ENCODE data around the gene ATP9B.

DNA sequence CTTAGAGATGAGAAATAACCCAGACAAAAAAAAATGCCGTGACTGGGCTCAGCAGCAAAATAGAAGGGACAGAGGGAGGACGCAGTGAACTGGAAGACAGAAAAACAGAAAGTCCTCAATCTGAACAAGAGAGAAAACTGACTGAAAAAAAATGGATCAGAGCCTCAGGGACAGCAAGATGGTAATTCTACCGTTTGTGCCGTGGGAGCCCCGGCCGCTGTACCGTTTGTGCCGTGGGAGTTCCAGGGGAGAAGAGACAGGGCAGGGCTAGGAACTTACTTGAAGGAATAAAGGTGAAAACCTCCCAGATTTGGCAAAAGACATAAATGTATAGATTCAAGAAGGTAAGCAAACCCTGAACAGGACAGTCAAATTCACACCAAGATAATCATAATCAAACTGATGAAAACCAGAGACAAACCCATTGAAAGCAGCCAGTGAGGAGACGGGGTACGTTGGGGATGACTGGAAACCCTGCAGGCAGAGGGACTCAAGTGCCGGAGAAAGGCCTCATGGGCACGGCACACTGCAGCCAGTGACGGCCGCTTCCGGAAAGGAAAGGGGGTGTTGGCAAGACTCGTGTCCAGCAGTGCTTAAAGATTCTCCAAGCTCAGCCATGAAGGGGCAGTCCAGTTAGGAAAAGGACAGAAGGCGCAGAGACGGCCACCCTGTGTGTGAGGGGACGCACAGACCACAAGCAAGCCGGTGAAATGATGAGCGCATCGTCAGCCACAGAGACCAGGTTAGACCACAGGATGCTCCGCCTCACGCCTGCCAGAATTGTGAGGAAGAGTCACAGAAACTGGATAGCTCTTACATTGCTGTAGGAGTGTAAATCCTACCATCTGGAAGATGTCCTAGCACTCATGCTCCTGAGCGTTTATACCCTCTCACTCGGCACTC, 286.5 kb downstream of the ATP9B start:
- TF ChIP-seq, protein P1, sequence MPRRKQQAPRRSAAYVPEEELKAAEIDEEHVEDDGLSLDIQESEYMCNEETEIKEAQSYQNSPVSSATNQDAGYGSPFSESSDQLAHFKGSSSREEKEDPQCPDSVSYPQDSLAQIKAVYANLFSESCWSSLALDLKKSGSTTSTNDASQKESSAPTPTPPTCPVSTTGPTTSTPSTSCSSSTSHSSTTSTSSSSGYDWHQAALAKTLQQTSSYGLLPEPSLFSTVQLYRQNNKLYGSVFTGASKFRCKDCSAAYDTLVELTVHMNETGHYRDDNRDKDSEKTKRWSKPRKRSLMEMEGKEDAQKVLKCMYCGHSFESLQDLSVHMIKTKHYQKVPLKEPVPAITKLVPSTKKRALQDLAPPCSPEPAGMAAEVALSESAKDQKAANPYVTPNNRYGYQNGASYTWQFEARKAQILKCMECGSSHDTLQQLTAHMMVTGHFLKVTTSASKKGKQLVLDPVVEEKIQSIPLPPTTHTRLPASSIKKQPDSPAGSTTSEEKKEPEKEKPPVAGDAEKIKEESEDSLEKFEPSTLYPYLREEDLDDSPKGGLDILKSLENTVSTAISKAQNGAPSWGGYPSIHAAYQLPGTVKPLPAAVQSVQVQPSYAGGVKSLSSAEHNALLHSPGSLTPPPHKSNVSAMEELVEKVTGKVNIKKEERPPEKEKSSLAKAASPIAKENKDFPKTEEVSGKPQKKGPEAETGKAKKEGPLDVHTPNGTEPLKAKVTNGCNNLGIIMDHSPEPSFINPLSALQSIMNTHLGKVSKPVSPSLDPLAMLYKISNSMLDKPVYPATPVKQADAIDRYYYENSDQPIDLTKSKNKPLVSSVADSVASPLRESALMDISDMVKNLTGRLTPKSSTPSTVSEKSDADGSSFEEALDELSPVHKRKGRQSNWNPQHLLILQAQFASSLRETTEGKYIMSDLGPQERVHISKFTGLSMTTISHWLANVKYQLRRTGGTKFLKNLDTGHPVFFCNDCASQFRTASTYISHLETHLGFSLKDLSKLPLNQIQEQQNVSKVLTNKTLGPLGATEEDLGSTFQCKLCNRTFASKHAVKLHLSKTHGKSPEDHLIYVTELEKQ (tag by site-specific recombination; IDR thresholded peaks at IDR 0.05; ENCODE audit: borderline replicate concordance) = no peak
- TF ChIP-seq ZBTB8A (tag by site-specific recombination; IDR thresholded peaks at IDR 0.05) (no peak), TCF7L2 (IDR thresholded peaks at IDR 0.05; ENCODE audit: borderline replicate concordance, low read depth, low read length) (no peak), ZNF202 (tag by site-specific recombination; IDR thresholded peaks at IDR 0.05; ENCODE audit: borderline replicate concordance) (no peak), ZNF175 (tag by site-specific recombination; IDR thresholded peaks at IDR 0.05) (no peak), SALL2 (tag by site-specific recombination; IDR thresholded peaks at IDR 0.05; ENCODE audit: borderline replicate concordance) (no peak), ZNF792 (tag by site-specific recombination; IDR thresholded peaks at IDR 0.05) (no peak), ZNF341 (tag by site-specific recombination; IDR thresholded peaks at IDR 0.05; ENCODE audit: low read depth) (no peak), ZNF785 (tag by site-specific recombination; IDR thresholded peaks at IDR 0.05) (no peak), YY1 (tag by site-specific recombination; IDR thresholded peaks at IDR 0.05) (no peak), ZNF121 (tag by site-specific recombination; IDR thresholded peaks at IDR 0.05) (no peak), ZNF660 (tag by site-specific recombination; IDR thresholded peaks at IDR 0.05) (no peak)
- TF ChIP-seq, protein P2, sequence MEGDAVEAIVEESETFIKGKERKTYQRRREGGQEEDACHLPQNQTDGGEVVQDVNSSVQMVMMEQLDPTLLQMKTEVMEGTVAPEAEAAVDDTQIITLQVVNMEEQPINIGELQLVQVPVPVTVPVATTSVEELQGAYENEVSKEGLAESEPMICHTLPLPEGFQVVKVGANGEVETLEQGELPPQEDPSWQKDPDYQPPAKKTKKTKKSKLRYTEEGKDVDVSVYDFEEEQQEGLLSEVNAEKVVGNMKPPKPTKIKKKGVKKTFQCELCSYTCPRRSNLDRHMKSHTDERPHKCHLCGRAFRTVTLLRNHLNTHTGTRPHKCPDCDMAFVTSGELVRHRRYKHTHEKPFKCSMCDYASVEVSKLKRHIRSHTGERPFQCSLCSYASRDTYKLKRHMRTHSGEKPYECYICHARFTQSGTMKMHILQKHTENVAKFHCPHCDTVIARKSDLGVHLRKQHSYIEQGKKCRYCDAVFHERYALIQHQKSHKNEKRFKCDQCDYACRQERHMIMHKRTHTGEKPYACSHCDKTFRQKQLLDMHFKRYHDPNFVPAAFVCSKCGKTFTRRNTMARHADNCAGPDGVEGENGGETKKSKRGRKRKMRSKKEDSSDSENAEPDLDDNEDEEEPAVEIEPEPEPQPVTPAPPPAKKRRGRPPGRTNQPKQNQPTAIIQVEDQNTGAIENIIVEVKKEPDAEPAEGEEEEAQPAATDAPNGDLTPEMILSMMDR (tag by site-specific recombination; IDR thresholded peaks at IDR 0.05) = no peak
- TF ChIP-seq, protein P3, sequence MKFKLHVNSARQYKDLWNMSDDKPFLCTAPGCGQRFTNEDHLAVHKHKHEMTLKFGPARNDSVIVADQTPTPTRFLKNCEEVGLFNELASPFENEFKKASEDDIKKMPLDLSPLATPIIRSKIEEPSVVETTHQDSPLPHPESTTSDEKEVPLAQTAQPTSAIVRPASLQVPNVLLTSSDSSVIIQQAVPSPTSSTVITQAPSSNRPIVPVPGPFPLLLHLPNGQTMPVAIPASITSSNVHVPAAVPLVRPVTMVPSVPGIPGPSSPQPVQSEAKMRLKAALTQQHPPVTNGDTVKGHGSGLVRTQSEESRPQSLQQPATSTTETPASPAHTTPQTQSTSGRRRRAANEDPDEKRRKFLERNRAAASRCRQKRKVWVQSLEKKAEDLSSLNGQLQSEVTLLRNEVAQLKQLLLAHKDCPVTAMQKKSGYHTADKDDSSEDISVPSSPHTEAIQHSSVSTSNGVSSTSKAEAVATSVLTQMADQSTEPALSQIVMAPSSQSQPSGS (tag by site-specific recombination; IDR thresholded peaks at IDR 0.05; ENCODE audit: low read depth) = no peak

Data from HEK293 (cell line).